GM10266 (cell line): ENCODE measurements around the gene MROH8.

ENCODE experiments used
- DNase-seq: peaks from one replicate; pipeline ENCODE4 v3.0.0; 2012; ENCODE audit errors: extremely low spot score
- CTCF ChIP-seq: IDR thresholded peaks from 2 replicates; pipeline ENCODE4 v1.5.1; 2012; ENCODE audit warnings: mild to moderate bottlenecking, low read depth; ENCODE audit not compliant: control insufficient read depth, insufficient read depth; ENCODE audit errors: missing control alignments

The MROH8 gene

GRCh38 chr20:37055276-37055675 is 124.1 kb downstream of the MROH8 start:
- DNase-seq, result no peak
- TF ChIP-seq CTCF, result no peak

GRCh38 chr20:37053230-37053950 is 126.0 kb downstream of the MROH8 start:
- TF ChIP-seq CTCF, result no peak
- no peak for DNase-seq
